Suprapubic skin (tissue), 4 donors: Measurements from ENCODE around the gene CAMK2A.

Experiments used
- CTCF ChIP-seq, 2 donors: fragments of 200-600 bp in 1 of 2; fragments of 450-650 bp in 1 of 2; sonication (generic) in 1 of 2; IDR thresholded peaks; one replicate each; pipeline ENCODE4 v1.5.1; 2016 to 2019; ENCODE audit warnings: antibody characterized with exemption in 2 of 2, mild to moderate bottlenecking in 1 of 2, moderate library complexity in 1 of 2
- EP300 ChIP-seq: sonication (generic); formaldehyde crosslinking; IDR thresholded peaks from one replicate; pipeline ENCODE4 v1.6.1; 2017; ENCODE audit warnings: antibody characterized with exemption
- POLR2A ChIP-seq, 2 donors: fragments of 450-650 bp; IDR thresholded peaks; one replicate each; pipeline ENCODE4 v1.6.1; 2017; ENCODE audit warnings: antibody characterized with exemption in 2 of 2, mild to moderate bottlenecking in 2 of 2, moderate library complexity in 2 of 2
- POLR2AphosphoS5 ChIP-seq, 3 donors: sonication (generic); formaldehyde crosslinking; IDR thresholded peaks; one replicate each; pipeline ENCODE4 v1.6.1; 2017; ENCODE audit warnings: antibody characterized with exemption in 3 of 3

- TF ChIP-seq EP300 (no peak), POLR2AphosphoS5 (IDR thresholded peaks at IDR 0.05) (no peak), CTCF (IDR thresholded peaks at IDR 0.05) (no peak), POLR2A (IDR thresholded peaks at IDR 0.05) (no peak)
Measured at GRCh38 chr5:150284311-150284710, 5.3 kb downstream of the CAMK2A start.
